Measurements from ENCODE around the gene DNAAF1. TPM values are rescaled to one million over a fixed set of nuclear protein-coding genes. Genes with fewer than 3 reads are reported as not detected.

Gene DNAAF1
- total RNA-seq, 1 experiment from 2014 or later, result not detected

DNA sequence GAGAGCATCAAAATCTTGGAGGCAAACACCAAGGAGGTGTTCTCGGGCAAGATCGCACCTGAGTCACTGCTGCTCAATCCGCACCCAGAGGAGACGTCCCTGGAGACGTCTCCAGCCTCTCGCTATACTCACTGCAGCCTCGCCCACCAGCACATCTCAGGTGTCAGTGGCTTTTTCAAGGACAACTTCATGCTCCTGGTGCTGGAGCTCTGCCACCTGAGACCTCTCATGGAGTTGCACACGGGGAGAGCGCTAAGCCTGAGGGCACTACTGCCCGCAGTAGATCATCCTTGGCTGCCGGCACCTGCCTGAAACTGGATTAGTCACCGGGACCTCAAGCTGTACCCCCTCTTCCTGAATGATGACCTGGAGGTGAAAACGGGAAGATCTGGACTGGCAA is 25.7 kb upstream of the DNAAF1 start:
- H3K27ac ChIP-seq (ENCODE audit: low read depth, low read length, poor library complexity, severe bottlenecking), result no peak overlapping the region
- POLR2A ChIA-PET (ENCODE audit: low non-redundant PET), result no interaction called here
- peaks cover 7% of the 10 kb centered on the region for H3K4me1 ChIP-seq (ENCODE audit: insufficient read depth, low read length, poor library complexity, severe bottlenecking)
- CTCF ChIA-PET, result no interaction called here
- BruUV-seq (replicated peaks), result no TSS peak
- no peak for TF ChIP-seq EZH2 (IDR thresholded peaks at IDR 0.05; ENCODE audit: borderline replicate concordance, low read depth, low read length, poor library complexity, severe bottlenecking)
- TF ChIP-seq, protein P1, sequence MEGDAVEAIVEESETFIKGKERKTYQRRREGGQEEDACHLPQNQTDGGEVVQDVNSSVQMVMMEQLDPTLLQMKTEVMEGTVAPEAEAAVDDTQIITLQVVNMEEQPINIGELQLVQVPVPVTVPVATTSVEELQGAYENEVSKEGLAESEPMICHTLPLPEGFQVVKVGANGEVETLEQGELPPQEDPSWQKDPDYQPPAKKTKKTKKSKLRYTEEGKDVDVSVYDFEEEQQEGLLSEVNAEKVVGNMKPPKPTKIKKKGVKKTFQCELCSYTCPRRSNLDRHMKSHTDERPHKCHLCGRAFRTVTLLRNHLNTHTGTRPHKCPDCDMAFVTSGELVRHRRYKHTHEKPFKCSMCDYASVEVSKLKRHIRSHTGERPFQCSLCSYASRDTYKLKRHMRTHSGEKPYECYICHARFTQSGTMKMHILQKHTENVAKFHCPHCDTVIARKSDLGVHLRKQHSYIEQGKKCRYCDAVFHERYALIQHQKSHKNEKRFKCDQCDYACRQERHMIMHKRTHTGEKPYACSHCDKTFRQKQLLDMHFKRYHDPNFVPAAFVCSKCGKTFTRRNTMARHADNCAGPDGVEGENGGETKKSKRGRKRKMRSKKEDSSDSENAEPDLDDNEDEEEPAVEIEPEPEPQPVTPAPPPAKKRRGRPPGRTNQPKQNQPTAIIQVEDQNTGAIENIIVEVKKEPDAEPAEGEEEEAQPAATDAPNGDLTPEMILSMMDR (conservative IDR thresholded peaks at IDR 0.05; ENCODE audit: low read depth, low read length), result no peak
- no peak overlapping the region for H3K4me3 ChIP-seq (ENCODE audit: low read depth, low read length, poor library complexity, severe bottlenecking)
- no peaks in the 10 kb centered on the region for H3K27me3 ChIP-seq (replicated peaks; ENCODE audit: insufficient read depth, low read depth, low read length, poor library complexity)
- intact Hi-C loops (cut with micrococcal nuclease; ENCODE audit: unreplicated experiment), result no loop called here
- no peaks in the 10 kb centered on the region for H3K9me3 ChIP-seq (ENCODE audit: low read depth, low read length, poor library complexity, severe bottlenecking)
- DNase-seq (ENCODE audit: low spot score), result no peak
- peaks cover 20% of the 10 kb centered on the region for H3K36me3 ChIP-seq (ENCODE audit: insufficient read depth, low read length, poor library complexity, severe bottlenecking)

DNA sequence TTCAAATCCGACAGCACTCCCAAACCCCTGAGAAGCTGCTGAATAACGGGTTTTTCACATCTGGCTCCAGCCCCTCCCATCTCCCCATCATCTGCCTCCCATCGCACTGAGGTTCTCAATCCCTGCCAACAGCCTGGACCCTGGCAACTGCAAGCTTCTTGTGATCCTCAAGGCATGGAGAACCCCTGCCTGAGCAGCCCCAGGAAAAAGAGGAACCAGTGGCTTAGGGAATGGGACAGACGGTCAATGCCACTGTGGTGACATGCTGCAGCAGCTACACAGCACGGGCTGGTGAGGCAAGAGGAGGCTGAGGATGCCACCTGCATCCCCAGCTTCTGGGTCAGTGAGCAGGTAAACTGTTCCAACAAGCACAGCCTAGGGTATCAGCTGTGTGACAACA is 25.1 kb upstream of the DNAAF1 start:
- ChIA-PET POLR2A (ENCODE audit: low non-redundant PET) (no interaction called here), CTCF (no interaction called here)
- Histone ChIP-seq H3K9me3 (ENCODE audit: low read depth, low read length, poor library complexity, severe bottlenecking) (no peaks in the 10 kb centered on the region), H3K27ac (ENCODE audit: low read depth, low read length, poor library complexity, severe bottlenecking) (no peak overlapping the region), H3K4me1 (ENCODE audit: insufficient read depth, low read length, poor library complexity, severe bottlenecking) (peaks cover 7% of the 10 kb centered on the region), H3K36me3 (ENCODE audit: insufficient read depth, low read length, poor library complexity, severe bottlenecking) (peaks cover 22% of the 10 kb centered on the region), H3K4me3 (ENCODE audit: low read depth, low read length, poor library complexity, severe bottlenecking) (no peak overlapping the region), H3K27me3 (replicated peaks; ENCODE audit: insufficient read depth, low read depth, low read length, poor library complexity) (no peaks in the 10 kb centered on the region)
- intact Hi-C loops (cut with micrococcal nuclease; ENCODE audit: unreplicated experiment), result no loop called here
- DNase-seq (ENCODE audit: low spot score), result no peak
- no peak for TF ChIP-seq EZH2 (IDR thresholded peaks at IDR 0.05; ENCODE audit: borderline replicate concordance, low read depth, low read length, poor library complexity, severe bottlenecking)
- TF ChIP-seq, protein P1 (conservative IDR thresholded peaks at IDR 0.05; ENCODE audit: low read depth, low read length), result no peak
- no TSS peak for BruUV-seq (replicated peaks)

DNA sequence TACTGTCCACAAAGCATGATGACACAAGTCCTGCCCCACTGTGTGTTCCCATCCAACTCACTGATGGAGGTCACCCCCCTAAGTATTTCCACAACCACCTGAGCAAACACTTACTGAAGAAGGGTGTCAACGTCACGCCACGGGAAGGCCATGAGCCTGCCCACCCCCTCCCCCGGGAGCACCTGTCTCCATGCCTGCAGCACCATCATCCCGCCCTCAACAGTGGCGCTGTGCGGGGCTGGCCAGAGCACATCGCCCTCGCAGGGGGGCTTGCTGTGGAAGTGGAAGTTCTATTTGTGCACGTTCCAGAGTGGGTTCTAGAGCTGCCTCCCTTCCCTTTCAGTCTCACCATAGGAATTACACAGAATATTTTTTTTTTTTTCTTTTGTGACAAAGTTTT is 24.1 kb upstream of the DNAAF1 start:
- BruUV-seq (replicated peaks), result no TSS peak

More for the DNA sequence above, 24.1 kb upstream of the DNAAF1 start:
- Histone ChIP-seq H3K4me1 (ENCODE audit: insufficient read depth, low read length, poor library complexity, severe bottlenecking) (no peaks in the 10 kb centered on the region), H3K9me3 (ENCODE audit: low read depth, low read length, poor library complexity, severe bottlenecking) (no peaks in the 10 kb centered on the region), H3K36me3 (ENCODE audit: insufficient read depth, low read length, poor library complexity, severe bottlenecking) (peaks cover 24% of the 10 kb centered on the region), H3K4me3 (ENCODE audit: low read depth, low read length, poor library complexity, severe bottlenecking) (no peak overlapping the region), H3K27me3 (replicated peaks; ENCODE audit: insufficient read depth, low read depth, low read length, poor library complexity) (no peaks in the 10 kb centered on the region), H3K27ac (ENCODE audit: low read depth, low read length, poor library complexity, severe bottlenecking) (no peak overlapping the region)
- ChIA-PET POLR2A (ENCODE audit: low non-redundant PET) (no interaction called here), CTCF (no interaction called here)
- no peak for DNase-seq (ENCODE audit: low spot score)
- TF ChIP-seq, protein P1 (conservative IDR thresholded peaks at IDR 0.05; ENCODE audit: low read depth, low read length), result no peak
- no peak for TF ChIP-seq EZH2 (IDR thresholded peaks at IDR 0.05; ENCODE audit: borderline replicate concordance, low read depth, low read length, poor library complexity, severe bottlenecking)
- intact Hi-C loops (cut with micrococcal nuclease; ENCODE audit: unreplicated experiment), result no loop called here
